Upper lobe of left lung (tissue), 6 donors: ENCODE data around the gene CACNA1D. TPM values are rescaled to one million over a fixed set of nuclear protein-coding genes. Genes with fewer than 3 reads are reported as not detected.

Experiments
- ATAC-seq, 2 donors: fragments of 200-7000 bp; cut with Tn5 transposase; one replicate each; pipeline ENCODE4 v1.9.1; 2022; ENCODE audit warnings: mild to moderate bottlenecking in 2 of 2, moderate library complexity in 2 of 2; ENCODE audit not compliant: low FRiP score in 2 of 2
- DNase-seq, 2 donors: peaks; one replicate each; pipeline ENCODE4 v3.0.0-alpha.2; 2019 to 2020
- H3K27ac ChIP-seq, 4 donors: fragments of 200-600 bp; sonication (generic); one replicate each; pipeline ENCODE4 v1.5.1; 2016 to 2019
- H3K27me3 ChIP-seq, 4 donors: fragments of 200-600 bp; sonication (generic); one replicate each; pipeline ENCODE4 v1.5.1; 2017 to 2019
- H3K36me3 ChIP-seq, 4 donors: fragments of 200-600 bp; sonication (generic); one replicate each; pipeline ENCODE4 v1.5.1; 2016 to 2019
- H3K4me1 ChIP-seq, 4 donors: fragments of 200-600 bp; sonication (generic); one replicate each; pipeline ENCODE4 v1.5.1; 2018 to 2019
- H3K4me3 ChIP-seq, 4 donors: fragments of 200-600 bp; sonication (generic); one replicate each; pipeline ENCODE4 v1.5.1; 2017 to 2019; ENCODE audit warnings: mild to moderate bottlenecking in 2 of 4, moderate library complexity in 1 of 4
- H3K9me3 ChIP-seq, 4 donors: fragments of 200-600 bp; sonication (generic); one replicate each; pipeline ENCODE4 v1.5.1; 2018 to 2019
- CTCF ChIP-seq, 6 experiments: fragments of 450-650 bp in 4 of 6; fragments of 200-600 bp in 2 of 6; sonication (generic) in 2 of 6; IDR thresholded peaks; one replicate each; pipeline ENCODE4 v1.5.1; 2016 to 2019; ENCODE audit warnings: antibody characterized with exemption in 6 of 6
- EP300 ChIP-seq, 4 donors: sonication (generic); formaldehyde crosslinking; IDR thresholded peaks; one replicate each; pipeline ENCODE4 v1.5.1; 2017; ENCODE audit warnings: antibody characterized with exemption in 4 of 4, control low read depth in 2 of 4
- POLR2A ChIP-seq, 4 donors: fragments of 450-650 bp; IDR thresholded peaks; one replicate each; pipeline ENCODE4 v1.5.1; 2016 to 2017; ENCODE audit warnings: antibody characterized with exemption in 4 of 4, mild to moderate bottlenecking in 2 of 4
- POLR2AphosphoS5 ChIP-seq, 2 donors: sonication (generic); formaldehyde crosslinking; IDR thresholded peaks; one replicate each; pipeline ENCODE4 v1.5.1; 2017; ENCODE audit warnings: antibody characterized with exemption in 2 of 2
- WGBS, 2 donors: methylation state at CpG; one replicate each; pipeline ENCODE4 v1.1.5; 2017 to 2018; 5-methylcytosine and 5-hydroxymethylcytosine counted together
- total RNA-seq, 6 donors: library from RNA; depleted of rRNA in 4 of 6; stranded (reverse); fragments of >200 nt in 4 of 6; gene quantifications; one replicate each; pipeline versions ENCODE4 v1.1.0 to v1.2.1, GENCODE V29; 2016 to 2021
- donor health status: DM: no; HTN: no; CAD: no; lungs with moderate emphysema.
- donor health status: DM: no; HTN: yes; CAD: no; lungs with severe emphysema.

Gene CACNA1D
- total RNA-seq, 6 donors from 2014 or later, result 17.2 to 221 (median 30.2) TPM

GRCh38 chr3:53778153-53778552 is 283.7 kb downstream of the CACNA1D start:
- WGBS, 2 donors, result 91 to 92% methylated on average over 3 of the region's 3 CpGs

DNA sequence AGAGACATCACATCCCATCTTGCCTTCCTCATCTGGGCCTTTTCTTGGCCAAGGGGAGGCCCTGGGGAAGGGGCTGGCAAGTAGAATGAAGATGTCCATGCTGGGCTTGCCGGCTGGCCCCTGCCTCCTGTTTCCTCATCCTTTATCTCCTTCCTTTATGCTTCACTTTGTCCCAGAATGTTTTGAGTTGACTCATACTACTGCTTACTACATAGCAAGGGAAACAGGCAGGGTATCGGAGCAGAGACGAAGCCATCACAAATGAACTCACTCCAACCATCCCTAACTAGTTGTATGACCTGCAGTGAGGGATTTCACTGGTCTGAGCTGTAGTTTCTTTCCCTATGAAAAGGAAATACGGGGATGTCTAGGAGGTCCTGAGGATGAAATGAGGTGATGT is 285.8 kb downstream of the CACNA1D start:
- H3K4me1 ChIP-seq, result peaks cover 0 to 13% (median 9%) of the 10 kb centered on the region in 4 donors
- WGBS, 2 donors, result 76 to 92% methylated on average over 4 of the region's 4 CpGs
- no peaks in the 10 kb centered on the region for H3K9me3 ChIP-seq

More at GRCh38 chr3:53778153-53778552, 283.7 kb downstream of the CACNA1D start:
- no peaks in the 10 kb centered on the region for H3K9me3 ChIP-seq
- TF ChIP-seq CTCF (IDR thresholded peaks at IDR 0.05) (no peak), EP300 (IDR thresholded peaks at IDR 0.05) (no peak), POLR2AphosphoS5 (IDR thresholded peaks at IDR 0.05) (no peak), POLR2A (IDR thresholded peaks at IDR 0.05) (no peak)
- ATAC-seq (no peak), DNase-seq (no peak)
- H3K4me3 ChIP-seq, result no peak overlapping the region
- peaks cover 3 to 24% (median 18%) of the 10 kb centered on the region in 4 donors for H3K4me1 ChIP-seq
- H3K27me3 ChIP-seq, result no peaks in the 10 kb centered on the region
- no peaks in the 10 kb centered on the region for H3K36me3 ChIP-seq
- no peak overlapping the region for H3K27ac ChIP-seq

DNA sequence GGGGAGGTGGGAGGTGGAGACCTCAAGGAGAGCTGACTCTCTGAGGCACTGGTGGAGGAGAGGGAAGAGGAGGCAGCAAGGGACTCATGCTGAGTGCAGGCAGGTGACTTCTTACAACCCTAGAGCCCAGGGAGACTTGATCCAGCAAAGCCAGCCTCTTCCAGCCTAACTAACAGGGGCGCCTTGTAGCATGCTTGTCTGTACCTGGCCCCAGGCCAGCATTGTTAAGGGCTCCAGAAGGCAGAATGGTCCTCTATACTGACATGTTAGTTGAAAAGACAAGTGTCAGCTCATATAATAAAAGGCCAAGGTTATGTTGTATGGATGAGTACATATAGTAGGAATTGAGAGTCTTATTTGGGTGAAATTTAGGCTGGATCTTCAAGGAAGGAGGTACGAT is 286.4 kb downstream of the CACNA1D start:
- no peaks in the 10 kb centered on the region for H3K27me3 ChIP-seq
- WGBS, 2 donors, result 77 to 79% methylated on average over 2 of the region's 2 CpGs
- no peaks in the 10 kb centered on the region for H3K9me3 ChIP-seq
- no peak overlapping the region for H3K27ac ChIP-seq
- TF ChIP-seq CTCF (IDR thresholded peaks at IDR 0.05) (no peak), POLR2AphosphoS5 (IDR thresholded peaks at IDR 0.05) (no peak), POLR2A (IDR thresholded peaks at IDR 0.05) (no peak), EP300 (IDR thresholded peaks at IDR 0.05) (no peak)
- no peak for ATAC-seq
- H3K36me3 ChIP-seq, result no peaks in the 10 kb centered on the region
- H3K4me3 ChIP-seq, result no peak overlapping the region
- DNase-seq, result no peak
- H3K4me1 ChIP-seq, result peaks cover 0 to 12% (median 7%) of the 10 kb centered on the region in 4 donors

More for the DNA sequence above, 285.8 kb downstream of the CACNA1D start:
- TF ChIP-seq POLR2AphosphoS5 (IDR thresholded peaks at IDR 0.05), result no peak
- TF ChIP-seq CTCF (IDR thresholded peaks at IDR 0.05), result no peak
- TF ChIP-seq EP300 (IDR thresholded peaks at IDR 0.05), result no peak
- TF ChIP-seq POLR2A (IDR thresholded peaks at IDR 0.05), result no peak
- Histone ChIP-seq H3K4me3 (no peak overlapping the region), H3K36me3 (no peaks in the 10 kb centered on the region), H3K27me3 (no peaks in the 10 kb centered on the region), H3K27ac (no peak overlapping the region)
- no peak for DNase-seq
- no peak for ATAC-seq

- no peak for DNase-seq
- no peak for TF ChIP-seq POLR2A (IDR thresholded peaks at IDR 0.05)
- TF ChIP-seq EP300 (IDR thresholded peaks at IDR 0.05), result no peak
- TF ChIP-seq POLR2AphosphoS5 (IDR thresholded peaks at IDR 0.05), result no peak
- no peak for TF ChIP-seq CTCF (IDR thresholded peaks at IDR 0.05)
- no peaks in the 10 kb centered on the region for H3K4me1 ChIP-seq
- no peaks in the 10 kb centered on the region for H3K9me3 ChIP-seq
- 88 to 93% methylated on average over 4 to 9 of the region's 9 CpGs for WGBS, 2 donors
- H3K27me3 ChIP-seq, result no peaks in the 10 kb centered on the region
- H3K36me3 ChIP-seq, result no peaks in the 10 kb centered on the region
- no peak overlapping the region for H3K27ac ChIP-seq
- no peak for ATAC-seq
- H3K4me3 ChIP-seq, result no peak overlapping the region
Observed at GRCh38 chr3:53787016-53787415, 292.6 kb downstream of the CACNA1D start.

GRCh38 chr3:53788038-53788437 is 293.6 kb downstream of the CACNA1D start:
- WGBS, 2 donors, result 67 to 77% methylated on average over 5 of the region's 5 CpGs
- DNase-seq, result no peak

More at GRCh38 chr3:53788038-53788437, 293.6 kb downstream of the CACNA1D start:
- H3K27me3 ChIP-seq, result no peaks in the 10 kb centered on the region
- H3K9me3 ChIP-seq, result no peaks in the 10 kb centered on the region
- no peaks in the 10 kb centered on the region for H3K36me3 ChIP-seq
- no peaks in the 10 kb centered on the region for H3K4me1 ChIP-seq
- H3K4me3 ChIP-seq, result no peak overlapping the region
- ATAC-seq, result no peak
- no peak for TF ChIP-seq CTCF (IDR thresholded peaks at IDR 0.05)
- TF ChIP-seq POLR2A (IDR thresholded peaks at IDR 0.05), result no peak
- TF ChIP-seq EP300 (IDR thresholded peaks at IDR 0.05), result no peak
- no peak for TF ChIP-seq POLR2AphosphoS5 (IDR thresholded peaks at IDR 0.05)
- H3K27ac ChIP-seq, result no peak overlapping the region
